Measurements from ENCODE around the gene SCN10A. TPM values are rescaled to one million over a fixed set of nuclear protein-coding genes. Genes with fewer than 3 reads are reported as not detected.

The SCN10A gene
- total RNA-seq, 1 donor from 2014 or later, result not detected

DNA sequence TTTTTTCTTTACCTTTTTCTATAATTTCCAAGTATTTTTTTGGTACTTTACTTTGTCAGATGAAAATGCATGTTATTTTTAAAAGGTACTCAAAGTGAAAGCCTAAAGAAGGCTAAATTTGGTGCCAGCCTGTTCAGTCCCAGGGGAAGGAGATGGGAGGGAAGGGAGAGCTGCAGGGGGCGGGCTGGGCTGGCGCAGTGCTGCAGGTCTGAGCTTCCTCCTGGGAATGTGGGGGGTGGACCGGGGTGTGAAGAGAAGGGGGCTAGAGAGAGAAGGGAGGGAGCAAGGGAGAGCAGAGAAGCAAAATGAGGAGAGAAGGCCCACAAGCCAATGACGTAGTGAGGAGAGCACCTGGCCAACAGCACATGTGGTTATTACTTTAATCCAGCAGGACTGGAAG lies 95.6 kb downstream of the SCN10A start:
- peak; percentile 14 for DNase-seq

DNA sequence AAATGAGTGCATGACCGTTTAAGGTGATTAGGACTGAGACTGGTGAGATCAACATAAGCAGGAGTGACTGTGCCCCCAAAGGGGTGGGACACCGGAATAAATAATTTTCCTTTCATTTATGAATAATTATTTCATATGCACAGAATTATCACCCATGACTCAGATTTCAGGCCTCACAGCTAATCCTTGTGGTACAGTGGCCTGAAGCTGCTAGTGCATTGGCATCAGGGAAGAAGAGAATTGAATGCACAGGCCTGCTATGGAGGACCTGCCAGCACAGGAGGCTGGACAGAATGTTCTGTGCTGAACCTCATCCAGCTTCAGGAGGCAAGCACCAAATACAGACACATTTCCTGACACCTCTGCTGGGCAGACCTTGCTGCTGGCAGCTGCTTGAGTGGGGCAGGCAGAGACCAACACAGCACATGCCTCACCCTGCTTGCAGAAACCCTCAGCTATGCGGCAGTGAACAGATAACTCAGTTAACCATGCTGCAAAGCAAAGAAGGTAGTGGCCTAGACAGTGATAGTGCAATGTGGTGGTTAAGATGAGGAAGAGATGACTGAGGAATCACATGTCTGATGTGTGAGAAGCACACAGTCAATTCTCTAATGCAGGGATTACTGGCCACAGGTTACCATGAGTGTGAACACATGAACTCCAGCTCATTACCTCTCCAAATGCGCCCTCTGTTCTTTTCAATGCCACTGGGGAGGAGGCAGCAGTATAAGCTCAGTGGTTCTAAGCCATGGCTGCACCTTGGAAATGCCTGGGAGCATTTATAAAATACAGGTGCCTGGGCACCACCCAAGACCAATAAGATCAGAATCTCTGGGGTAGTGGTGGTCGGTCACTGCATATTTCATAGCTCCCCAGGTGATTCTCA lies 98.4 kb downstream of the SCN10A start:
- DNase-seq, result peak; percentile 67

DNA sequence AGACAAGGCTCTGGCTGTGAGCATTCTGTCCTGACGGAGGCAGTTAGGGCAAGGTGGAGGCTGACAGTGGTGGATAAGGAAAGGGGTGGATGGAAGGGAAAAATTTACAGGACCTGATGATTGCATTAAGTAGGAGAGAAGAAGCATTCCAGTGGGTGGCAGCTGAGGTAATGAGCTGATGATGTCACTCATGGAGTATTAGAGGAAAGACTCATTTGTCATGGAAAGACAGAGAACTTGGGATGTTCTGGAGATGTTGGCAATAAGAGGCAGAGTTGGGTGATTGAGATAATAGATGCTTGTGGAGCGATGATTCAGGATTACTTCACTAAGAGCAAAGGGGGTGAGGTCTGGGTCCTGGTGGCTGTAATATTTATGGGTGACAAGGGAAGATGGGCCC lies 102.9 kb downstream of the SCN10A start:
- no peak for DNase-seq

DNA sequence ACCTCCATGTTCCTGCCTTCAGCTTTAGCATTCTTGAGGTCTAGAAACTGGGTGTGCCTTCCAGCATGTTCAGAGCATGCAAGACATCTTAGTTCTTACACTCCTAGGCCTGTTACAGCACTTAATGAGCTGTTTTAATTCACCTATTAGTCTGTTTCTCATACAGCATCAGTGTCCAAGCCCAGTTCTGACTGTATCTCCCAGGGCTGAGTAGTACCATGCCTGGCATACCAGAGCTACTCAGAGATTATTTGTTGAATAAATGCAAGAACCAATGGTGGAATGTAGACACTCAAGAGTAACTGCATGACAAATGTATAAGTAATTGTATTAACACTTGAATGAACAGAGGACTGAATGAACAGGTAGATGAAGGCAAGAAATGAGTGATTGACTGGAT lies 104.7 kb downstream of the SCN10A start:
- no peak for DNase-seq

DNA sequence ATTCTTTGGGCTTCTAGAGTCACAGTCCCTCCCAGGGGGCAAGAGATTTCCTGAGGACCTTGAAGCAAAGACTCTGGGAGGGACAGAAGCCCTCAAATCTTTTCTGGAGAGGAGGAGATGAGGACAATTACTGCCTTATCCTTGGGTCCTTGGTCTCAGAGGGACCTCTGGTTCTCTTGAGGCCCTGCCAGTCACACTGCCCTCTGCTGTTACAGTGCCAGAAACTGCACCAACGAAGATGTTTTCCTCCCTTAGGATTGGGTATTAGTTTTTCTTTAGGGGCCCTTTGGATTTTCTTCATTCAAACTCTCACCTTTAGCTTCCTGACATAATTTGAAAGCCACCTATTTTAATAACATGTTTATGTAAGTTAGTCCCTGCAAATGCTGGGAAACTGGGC lies 108.3 kb downstream of the SCN10A start:
- no peak for DNase-seq

DNA sequence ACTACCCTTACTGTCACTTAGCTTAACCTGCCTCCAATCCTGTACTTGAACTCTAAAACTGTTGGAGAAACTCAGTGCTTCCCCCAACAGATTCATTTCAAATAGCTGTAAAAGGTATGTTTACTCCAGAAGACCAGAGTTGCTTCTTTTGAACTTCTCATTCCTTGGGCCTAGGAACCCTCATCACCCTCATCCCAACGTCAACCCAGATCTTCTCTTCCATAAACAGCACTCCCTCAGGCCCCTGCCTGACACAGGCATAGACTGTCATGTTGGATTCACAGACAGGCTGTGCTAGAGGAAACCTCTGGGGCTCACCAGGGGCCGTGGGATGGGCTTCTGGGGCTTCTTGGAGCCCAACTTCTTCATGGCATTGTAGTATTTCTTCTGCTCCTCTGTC lies 109.1 kb downstream of the SCN10A start:
- DNase-seq, result no peak

DNA sequence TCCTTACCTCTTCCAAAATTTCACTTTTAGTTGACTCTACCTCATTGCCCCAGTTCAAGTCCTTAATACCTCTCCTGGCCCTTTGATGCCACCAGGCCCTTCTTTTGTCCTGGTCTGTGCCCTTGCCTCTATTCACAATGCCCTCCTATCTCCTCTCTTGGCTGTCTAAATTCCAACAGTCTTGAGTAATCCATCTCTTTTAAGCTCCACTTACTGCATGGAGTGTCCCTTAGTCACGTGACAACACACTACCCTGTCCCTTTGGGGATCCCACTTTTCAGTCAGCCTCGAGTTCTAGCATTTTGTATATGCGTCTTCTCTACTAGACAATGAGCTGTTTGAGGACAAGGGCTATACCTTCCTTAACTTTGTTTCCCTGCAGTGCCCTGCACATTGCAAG lies 113.8 kb downstream of the SCN10A start:
- no peak for DNase-seq

DNA sequence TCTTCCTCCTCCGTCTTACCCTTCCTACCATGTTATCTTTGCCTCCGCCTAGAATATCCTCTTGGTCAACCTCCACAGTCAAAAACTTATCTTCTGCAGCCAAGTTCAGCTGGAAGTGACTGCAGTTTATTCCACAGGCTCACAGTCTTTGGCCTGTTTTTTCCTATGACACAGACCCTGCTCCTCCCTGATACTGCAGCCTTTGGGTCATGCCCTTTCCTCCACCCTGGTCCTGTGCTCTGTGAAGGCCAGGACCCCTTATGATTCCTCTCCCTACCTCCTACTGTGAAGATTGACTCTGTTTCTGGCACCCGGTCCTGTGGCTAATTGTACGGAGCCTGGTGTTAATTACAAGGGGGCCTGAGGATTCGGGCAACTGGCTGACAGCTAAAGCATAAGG lies 117.3 kb downstream of the SCN10A start:
- no peak for DNase-seq

DNA sequence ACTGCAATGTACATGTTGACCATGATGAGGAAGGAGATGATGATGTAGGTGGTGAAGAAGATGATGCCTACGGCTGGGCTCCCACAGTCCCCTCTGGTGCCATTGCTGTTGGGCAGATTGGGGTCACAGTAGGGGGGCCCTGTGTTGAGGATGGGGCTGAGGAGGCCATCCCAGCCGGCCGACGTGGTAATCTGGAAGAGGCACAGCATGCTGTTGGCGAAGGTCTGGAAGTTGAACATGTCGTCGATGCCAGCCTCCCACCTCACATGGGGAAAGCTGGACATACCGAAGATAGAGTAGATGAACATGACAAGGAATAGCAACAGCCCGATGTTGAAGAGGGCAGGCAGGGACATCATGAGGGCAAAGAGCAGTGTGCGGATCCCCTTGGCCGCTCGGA lies 118.0 kb downstream of the SCN10A start:
- no peak for DNase-seq

DNA sequence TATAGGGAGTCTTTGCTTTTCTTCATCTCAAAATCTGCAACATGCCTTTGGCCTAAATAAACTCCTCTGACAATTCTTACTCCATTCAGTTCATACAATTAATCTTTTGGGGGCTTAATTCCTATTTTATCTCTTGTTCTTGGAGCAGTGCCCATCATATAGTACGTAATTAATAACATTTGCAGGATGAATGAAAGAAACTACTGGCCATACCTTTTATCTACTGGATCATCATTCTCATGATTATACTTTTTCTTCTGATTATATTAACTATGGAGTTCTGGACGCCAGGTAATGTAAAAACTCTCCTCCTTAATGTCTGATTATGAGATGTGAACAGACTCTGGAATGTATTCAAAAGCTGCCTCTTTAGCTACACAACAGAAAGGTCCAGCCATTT lies 120.0 kb downstream of the SCN10A start:
- no peak for DNase-seq

DNA sequence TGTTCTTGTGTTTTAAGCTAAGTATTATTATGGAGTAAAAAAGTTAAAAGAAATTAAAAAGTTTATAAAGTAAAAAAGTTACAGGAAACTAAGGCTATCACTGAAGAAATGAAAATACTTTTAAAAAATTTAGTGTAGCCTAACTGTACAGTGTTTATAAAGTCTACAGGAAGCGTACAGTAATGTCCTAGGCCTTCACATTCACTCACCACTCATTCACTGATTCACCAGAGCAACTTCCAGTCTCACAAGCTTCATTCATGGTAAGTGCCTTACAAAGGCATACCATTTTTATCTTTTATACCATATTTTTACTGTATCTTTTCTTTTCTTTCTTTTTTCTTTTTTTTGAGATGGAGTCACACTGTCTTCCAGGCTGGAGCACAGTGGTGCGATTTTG lies 125.8 kb downstream of the SCN10A start:
- DNase-seq, result no peak

DNA sequence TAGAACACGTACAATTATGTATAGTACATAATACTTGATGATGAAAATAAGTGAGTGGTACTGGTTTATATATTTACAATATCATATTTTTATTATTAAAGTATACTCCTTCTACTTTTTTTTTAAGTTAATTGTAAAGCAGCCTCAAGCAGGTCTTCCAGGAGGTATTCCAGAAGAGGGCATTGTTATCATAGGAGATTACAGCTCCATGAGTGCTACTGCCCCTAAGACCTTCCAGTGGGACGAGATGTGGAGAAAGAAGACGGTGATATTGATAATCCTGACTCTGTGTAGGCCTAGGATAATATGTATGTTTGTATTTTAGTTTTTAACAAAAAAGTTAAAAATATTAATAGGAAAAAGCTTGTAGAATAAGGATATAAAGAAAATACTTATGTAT lies 126.2 kb downstream of the SCN10A start:
- no peak for DNase-seq

DNA sequence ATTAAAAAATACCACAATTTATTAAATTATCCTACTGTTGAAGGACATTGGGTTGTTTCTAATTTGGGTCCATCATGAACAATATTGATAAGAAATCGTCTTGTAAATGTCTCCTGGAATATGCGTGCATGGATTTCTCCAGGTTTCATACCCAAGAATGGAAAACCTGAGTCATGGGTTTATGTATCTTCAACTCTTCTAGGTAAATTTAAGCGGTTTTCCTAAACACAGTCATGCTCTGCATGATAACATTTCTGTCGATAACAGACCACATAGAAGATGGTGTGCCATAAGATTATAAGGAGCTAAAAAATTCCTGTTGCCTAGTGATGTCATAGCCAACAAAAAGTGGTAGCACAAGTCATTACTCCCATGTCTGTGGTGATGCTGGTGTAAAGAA lies 126.7 kb downstream of the SCN10A start:
- no peak for DNase-seq

DNA sequence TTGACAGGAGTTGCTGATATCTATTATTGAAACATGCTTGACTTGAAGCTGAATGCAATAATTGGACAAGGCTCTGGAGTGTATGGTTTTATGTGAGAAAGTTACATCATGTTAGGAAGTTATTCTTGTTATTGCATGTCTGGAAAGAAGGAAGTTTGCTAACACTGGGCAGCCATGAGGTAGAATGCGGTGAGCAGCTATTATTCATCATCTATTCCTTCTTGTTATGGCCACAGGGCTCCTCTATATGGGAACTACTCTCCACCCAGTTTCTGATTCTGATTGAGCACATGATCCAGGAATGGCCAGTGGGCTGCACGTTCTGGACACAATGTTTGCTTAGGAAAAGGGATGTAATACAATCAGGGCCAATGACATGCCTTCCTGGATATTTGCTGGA lies 128.7 kb downstream of the SCN10A start:
- no peak for DNase-seq

DNA sequence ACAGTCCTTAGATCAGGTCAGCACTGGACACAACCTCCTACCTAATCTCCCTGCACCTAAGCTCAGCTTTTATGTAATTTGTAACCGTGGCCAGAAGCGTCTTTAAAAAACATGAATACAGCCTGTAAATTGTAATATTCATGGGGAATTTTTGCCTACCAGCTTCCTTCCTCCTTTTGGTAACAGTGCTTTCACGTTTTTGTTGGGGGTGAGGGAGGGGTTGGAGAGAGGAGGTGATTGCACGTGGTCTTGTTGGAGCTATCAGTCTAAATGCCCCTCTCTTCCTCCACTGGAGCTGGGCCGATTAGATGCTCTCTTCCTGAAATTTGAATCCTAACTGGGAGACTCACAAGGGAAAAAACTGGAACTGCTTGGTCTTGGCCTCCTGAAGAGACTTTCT lies 131.5 kb downstream of the SCN10A start:
- DNase-seq, result no peak

DNA sequence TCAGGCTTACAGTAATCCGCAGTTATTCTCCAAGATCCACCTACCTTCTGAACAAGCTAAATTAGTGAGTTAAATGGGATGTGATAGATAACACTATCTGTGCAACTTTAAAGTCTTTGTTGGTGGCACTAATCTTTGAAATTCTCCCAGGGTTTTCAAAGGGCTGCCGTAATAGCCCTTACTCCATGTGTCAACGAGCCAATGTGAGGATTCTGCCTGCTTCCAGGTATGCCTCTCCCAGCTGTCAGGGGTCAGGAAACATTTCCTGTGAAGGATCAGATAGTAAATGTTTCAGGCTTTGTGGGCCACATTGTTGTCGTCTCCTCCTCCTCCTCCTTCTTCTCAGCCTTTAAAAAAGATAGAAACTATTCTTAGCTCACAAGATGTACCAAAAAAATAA lies 146.3 kb downstream of the SCN10A start:
- no peak for DNase-seq

DNA sequence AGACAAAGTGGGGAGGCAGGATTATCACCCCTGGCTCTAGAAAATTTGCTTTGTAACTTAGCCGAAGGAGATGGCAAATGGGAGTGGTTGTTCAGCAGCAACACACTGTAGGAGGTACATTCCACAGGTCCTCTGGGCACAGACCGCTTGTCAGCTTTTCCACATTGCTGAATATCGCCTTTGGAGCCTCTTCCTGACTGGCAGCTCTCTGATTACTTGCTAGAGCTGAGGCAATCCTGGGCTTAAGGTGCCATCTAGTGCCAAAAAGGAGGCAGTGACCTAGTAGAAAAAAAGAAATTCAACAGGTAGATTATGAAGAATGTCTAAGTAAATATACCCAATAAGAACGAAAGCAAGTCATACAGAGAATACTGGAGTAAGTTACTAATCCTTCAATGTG lies 153.5 kb downstream of the SCN10A start:
- DNase-seq, result no peak

DNA sequence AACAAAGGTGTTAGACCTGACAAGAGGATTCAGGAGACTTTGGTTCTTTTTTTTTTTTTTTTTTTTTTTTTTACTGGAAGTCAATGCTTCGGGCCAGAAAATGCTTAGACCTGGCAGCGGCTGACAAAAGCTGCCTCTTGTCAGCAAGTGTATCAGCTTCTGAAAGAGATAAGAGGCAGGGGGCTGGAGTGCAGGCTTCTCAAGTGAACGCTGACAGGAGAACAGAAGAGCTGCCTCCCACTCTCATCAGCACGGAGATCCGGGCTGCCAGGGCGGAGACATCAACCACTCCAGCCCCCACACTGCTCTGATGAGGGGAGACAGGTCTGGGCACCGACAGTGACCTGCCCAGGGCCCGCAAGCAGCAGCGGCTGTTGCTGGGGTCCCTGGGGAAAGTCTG lies 157.2 kb downstream of the SCN10A start:
- no peak for DNase-seq

DNA sequence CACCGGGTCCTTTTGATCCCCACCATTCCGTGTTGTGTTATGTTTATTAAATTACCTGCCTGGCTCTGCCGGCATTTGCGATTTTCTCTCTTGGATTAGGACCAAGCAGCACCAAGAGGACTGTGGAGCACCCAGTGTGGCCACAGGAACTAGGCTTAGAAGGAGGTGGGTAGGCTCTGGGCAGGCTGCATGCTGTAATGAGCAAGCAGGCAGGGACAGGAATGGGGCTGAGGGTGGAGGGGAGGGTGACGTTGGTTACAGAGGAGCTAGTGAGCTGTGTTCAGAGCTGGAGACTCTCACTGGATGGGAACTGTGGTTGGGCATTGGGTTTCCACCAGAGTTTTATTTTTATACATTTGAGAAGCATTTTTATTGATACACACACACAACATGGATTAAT lies 158.6 kb downstream of the SCN10A start:
- DNase-seq, result no peak

DNA sequence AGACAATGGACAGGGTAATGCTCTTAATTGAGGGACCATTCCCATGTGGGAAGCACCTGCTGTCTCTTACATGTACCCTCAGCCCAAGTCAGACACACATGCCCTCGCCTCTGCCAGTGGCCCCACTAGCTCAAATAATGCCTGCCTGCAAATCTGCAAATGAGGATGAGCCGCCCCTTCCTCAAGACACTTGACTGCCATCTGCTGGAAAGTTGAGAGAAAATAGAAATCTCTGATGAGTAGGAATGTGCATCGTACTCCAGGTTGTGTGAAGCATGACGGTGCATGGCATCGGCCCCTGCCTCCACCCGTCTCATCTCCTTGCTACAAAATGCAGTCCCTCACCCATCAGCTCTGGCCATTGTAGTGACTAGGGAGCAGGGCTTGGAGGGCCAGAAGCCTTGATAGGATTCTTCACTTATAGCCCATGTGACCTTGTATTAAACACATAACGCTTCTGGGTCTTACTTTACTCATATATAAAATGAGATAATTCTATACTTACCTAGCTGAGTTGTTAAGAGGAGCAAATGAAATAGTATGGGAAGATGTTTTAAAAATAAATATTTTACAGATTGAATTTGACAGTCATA lies 160.2 kb downstream of the SCN10A start:
- DNase-seq, result no peak

DNA sequence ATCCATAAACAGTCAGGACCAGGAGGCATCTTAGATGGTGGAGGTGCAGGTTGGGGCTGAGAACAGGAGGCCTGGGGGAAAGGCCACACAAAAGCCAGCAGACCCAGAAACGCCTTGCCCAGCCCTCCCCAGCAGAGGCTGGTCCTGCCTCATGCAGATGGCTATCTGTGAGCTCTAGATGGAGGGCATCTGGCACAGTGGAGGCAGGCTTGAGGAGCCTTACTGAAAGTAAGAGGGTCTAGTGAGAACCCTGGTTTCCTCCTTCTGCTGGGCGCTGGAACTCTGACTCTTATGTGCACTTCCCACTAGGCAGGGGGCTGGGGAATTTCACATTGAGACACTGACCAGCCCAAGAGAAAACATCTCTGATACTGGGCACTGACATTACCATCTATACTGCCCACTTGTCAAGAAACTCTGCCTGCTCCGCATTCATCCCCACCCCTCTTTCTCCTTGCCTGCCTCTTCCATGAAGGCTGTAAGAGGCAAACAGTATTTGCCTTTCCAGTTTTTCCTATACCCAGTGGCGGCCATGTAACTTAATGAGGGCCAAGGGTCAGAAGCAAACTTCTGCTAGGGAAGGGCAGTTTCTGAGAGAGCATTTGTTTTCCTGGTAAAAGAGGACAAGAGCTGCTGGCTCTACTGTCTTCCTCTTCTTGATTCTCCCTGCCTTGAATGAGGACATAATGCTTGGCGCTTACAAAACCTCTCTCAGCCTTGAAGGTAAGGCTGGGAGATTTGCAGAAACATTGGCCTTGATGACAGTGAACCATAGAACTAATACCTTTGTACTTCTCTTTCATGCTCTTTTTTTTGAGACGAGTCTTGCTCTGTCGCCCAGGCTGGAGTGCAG lies 162.1 kb downstream of the SCN10A start:
- no peak for DNase-seq

DNA sequence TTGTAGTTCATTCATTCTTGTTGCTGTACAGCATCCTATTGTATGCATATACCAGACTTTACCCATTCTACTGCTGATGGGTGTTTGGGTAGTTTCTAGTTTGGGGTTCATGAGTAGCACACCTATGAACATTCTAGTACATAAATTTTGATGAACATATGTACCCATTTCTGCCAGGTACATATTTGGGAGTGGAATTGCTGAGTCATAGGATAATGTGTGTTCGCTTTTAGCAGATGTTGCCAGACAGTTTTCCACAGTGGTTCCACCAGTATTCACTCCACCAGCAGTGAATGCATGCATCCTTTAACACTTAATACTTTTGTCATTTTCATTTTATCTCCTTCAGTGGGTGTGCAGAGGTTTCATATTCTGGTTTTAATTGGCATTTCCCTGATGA lies 163.1 kb downstream of the SCN10A start:
- DNase-seq, result no peak

DNA sequence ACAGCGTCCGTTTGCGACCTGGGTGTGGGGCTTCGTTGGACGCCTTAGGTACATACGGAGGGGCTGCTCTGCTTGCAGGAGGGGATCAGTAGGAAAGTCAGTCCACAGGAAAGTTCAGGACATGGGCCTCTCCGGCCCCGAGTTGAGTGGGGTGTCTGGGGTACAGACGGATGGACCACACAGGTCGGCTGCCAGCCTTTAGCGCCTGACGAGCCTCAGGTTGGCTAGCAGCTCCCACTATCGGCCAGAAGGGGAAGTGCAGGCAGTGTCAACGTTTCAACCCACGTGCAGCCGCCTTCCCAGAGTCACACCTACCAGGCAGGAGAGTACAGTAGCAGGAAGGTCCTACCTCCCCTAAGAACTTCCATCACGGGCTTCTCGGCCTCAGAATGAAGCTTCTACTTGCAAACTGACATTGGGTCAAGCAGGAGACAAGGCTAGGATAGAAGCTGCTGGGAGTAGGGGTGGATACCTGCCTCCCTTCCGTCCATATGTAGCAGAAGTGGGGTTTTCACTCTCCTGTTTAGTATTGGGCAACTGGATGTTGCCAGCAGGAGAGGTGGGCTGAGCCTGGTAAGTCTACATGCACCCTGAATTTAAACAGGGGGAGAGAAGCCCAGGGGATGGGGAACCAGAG lies 164.7 kb downstream of the SCN10A start:
- DNase-seq, result no peak
